AG08395 (cell line): ENCODE measurements around the gene TRMT1.
"Not testable (repeated sequence)": the region's sequence is repeated elsewhere in the genome, so short reads cannot be mapped to it uniquely, and the experiment has no call there.

ENCODE experiments used
- DNase-seq: peaks from one replicate; pipeline ENCODE4 v3.0.0; 2012; ENCODE audit warnings: mixed read lengths, low spot score

TRMT1 gene

GRCh38 chr19:13116282-13117175 lies at the start of gene TRMT1:
Gene TRMT1, minus strand, starts transcription at chr19:13116740. Its CDS starts 341 bp downstream, at chr19:13116399.
- peak; percentile 96 for DNase-seq

GRCh38 chr19:13166151-13166550 lies 49.6 kb upstream of the TRMT1 start:
- DNase-seq: not testable (repeated sequence)

GRCh38 chr19:13165162-13165997 lies 48.8 kb upstream of the TRMT1 start:
- no peak for DNase-seq

GRCh38 chr19:13164343-13165161 lies 48.0 kb upstream of the TRMT1 start:
- no peak for DNase-seq

GRCh38 chr19:13163609-13164342 lies 47.2 kb upstream of the TRMT1 start:
- peak; percentile 84 for DNase-seq

GRCh38 chr19:13162724-13163608 lies 46.4 kb upstream of the TRMT1 start:
- DNase-seq: peak; percentile 87

GRCh38 chr19:13160557-13160956 lies 44.0 kb upstream of the TRMT1 start:
- peak; percentile 58 for DNase-seq

- DNase-seq: no peak
Observed at GRCh38 chr19:13159713-13160112, 43.2 kb upstream of the TRMT1 start.

- peak; percentile 67 for DNase-seq
Observed at GRCh38 chr19:13155472-13156359, 39.2 kb upstream of the TRMT1 start.

GRCh38 chr19:13154911-13155471 lies 38.5 kb upstream of the TRMT1 start:
- peak; percentile 14 for DNase-seq

- DNase-seq: peak; percentile 77
Observed at GRCh38 chr19:13154241-13154778, 37.8 kb upstream of the TRMT1 start.

- DNase-seq: no peak
Observed at GRCh38 chr19:13153569-13154240, 37.2 kb upstream of the TRMT1 start.

- peak; percentile 92 for DNase-seq
Observed at GRCh38 chr19:13152974-13153568, 36.5 kb upstream of the TRMT1 start.

- no peak for DNase-seq
Observed at GRCh38 chr19:13152356-13152973, 35.9 kb upstream of the TRMT1 start.

GRCh38 chr19:13151605-13152355 lies 35.2 kb upstream of the TRMT1 start:
- DNase-seq: peak; percentile 97

GRCh38 chr19:13150931-13151604 lies 34.5 kb upstream of the TRMT1 start:
- DNase-seq: no peak
